SK-N-MC (cell line): ENCODE results near the gene HMCES.

Source experiments
- EZH2 ChIP-seq: fragments of 200-600 bp; sonication (generic); IDR thresholded peaks from one replicate; pipeline ENCODE4 v1.6.1; 2017; ENCODE audit warnings: antibody characterized with exemption
- FOXP2 ChIP-seq: optimal IDR thresholded peaks from 2 replicates; pipeline ENCODE3; 2011; ENCODE audit warnings: mild to moderate bottlenecking, moderate library complexity; ENCODE audit not compliant: insufficient read depth; ENCODE audit errors: extremely low read length, control extremely low read depth
- POLR2AphosphoS5 ChIP-seq: IDR thresholded peaks from 2 replicates; pipeline ENCODE4 v1.6.1; 2012; ENCODE audit warnings: mild to moderate bottlenecking, low read depth, low read length, borderline replicate concordance

DNA sequence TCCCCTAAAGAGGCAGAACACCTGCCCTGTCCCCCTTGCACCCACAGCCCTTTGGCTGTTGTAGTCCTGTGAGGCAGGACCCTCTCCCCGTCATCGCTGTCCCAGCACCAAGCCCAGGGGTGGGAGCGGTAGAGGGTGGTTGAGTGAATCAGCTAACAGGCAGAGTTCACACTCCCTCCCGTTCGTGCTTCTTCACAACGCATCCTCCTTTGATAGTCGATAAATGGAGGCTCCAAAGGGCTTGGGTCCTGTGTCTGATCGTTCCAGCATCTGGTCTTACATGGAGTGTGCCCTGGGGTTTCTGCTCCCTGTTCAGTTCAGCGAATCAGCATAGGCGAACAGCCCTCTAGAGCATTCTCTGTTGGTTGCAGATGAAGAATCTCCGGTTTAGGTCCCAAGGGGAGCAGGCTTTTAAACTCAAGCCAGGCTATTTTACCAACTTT lies 820 bp upstream of the HMCES start:
- TF ChIP-seq POLR2AphosphoS5 = no peak
- no peak for TF ChIP-seq EZH2
- TF ChIP-seq FOXP2 = no peak
